ENCODE measurements around the gene MCHR2.

- TF ChIP-seq CTCF (IDR thresholded peaks at IDR 0.05) (no peak), EP300 (IDR thresholded peaks at IDR 0.05) (no peak), POLR2A (IDR thresholded peaks at IDR 0.05) (no peak), POLR2AphosphoS5 (IDR thresholded peaks at IDR 0.05) (no peak)
Observed at GRCh38 chr6:99885051-99885450, 109.0 kb downstream of the MCHR2 start.

Measured in suprapubic skin (tissue), 4 donors.